HG03571 (cell line): ENCODE measurements around the gene AGPAT2.

Experiments
- ATAC-seq: cut with Tn5 transposase; IDR thresholded peaks from one replicate; pipeline ENCODE4 v1.9.1; 2021; ENCODE audit not compliant: unreplicated experiment

Gene AGPAT2

DNA sequence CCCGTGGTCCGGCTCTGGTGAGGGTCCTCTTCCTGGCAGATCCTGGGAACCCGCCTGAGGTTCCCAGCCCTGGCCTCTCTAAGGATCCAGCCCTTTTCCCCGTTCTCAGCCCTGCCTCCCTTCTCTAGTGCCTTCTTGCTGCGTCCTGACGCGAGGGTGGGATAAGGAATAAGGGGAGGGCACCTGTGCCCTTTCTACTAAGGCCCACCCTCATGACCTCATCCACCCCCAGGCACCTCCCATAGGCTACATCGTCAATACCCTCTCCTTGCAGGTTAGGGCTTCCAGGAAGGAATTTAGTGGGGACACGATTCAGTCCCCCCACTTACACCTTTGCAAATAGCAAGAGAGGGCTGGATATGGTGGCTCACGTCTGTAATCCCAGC is 14.4 kb upstream of the AGPAT2 start:
- ATAC-seq: no peak

DNA sequence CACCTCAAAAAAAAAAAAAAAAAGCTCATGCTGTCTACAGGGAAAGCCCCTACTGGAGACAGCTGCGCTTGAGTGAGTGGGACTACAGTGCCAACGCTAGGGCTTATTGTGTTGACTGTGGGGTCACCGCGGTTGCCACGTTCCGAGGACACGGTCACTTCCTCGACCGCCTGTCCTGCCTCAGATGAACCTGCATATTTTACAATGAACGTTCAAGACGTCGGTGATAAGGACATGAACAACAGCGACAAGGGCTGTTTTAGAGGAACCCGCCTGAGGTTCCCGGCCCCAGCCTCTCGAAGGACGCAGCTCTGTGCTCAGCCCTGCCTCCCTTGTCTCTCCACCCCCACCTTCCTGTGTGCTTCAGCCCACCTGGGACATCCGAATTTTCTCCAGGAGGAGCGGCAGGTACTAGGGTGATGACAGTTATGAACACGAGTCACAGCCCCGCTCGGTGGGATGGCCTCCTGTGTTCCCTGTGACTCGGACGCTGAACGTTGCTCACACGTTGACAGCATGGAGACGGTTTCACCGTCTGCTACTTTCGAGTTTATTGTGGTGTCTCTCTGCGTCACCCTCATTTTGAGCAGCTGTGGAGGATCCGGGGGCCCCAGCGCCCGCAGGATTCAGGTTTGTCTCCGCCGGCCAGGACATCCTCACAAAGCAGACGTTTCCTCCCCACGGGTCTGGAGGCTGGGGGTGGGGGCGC is 13.9 kb upstream of the AGPAT2 start:
- peak; percentile 49 for ATAC-seq

DNA sequence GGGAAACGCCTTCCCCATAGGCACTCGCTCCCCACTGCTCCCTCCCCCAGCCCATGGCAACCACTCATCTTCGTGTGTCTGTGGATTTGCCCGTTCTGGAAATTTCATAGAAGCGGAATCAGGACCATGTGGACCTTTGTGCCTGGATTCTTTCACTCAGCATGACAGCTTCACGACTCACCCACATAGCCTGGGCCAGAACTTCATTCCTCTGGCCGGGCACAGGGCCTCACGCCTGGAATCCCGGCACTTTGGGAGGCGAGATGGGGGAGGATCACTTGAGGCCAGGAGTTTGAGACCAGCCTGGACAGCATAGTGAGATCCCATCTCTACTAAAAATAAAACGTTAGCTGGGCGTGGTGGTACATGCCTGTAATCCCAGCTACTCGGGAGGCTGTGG is 13.0 kb upstream of the AGPAT2 start:
- ATAC-seq: no peak

DNA sequence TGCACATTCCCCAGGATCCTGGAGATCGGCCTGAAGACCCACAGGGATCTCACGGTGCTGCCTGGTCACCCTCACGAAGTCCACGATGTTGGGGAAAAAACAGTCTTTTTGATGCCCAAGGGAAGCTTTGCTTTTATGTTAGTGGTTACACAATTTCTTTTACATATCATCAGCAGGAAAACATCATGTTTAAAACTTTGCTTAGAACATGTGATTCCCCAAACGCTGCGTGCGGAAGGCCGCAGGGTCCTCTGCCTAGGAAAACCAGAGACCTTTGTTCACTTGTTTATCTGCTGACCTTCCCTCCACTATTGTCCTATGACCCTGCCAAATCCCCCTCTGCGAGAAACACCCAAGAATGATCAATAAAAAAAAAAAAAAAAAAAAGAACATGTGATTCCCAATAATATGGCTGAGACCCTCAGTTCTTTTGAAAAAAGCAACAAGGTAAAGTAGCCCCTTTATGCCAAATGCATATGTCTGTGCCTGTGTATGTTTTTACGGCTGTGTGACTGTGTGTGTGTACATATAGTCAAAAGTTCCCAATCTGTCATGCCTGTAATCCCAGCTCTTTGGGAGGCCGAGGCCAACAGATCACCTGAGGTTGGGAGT is 11.5 kb upstream of the AGPAT2 start:
- no peak for ATAC-seq

DNA sequence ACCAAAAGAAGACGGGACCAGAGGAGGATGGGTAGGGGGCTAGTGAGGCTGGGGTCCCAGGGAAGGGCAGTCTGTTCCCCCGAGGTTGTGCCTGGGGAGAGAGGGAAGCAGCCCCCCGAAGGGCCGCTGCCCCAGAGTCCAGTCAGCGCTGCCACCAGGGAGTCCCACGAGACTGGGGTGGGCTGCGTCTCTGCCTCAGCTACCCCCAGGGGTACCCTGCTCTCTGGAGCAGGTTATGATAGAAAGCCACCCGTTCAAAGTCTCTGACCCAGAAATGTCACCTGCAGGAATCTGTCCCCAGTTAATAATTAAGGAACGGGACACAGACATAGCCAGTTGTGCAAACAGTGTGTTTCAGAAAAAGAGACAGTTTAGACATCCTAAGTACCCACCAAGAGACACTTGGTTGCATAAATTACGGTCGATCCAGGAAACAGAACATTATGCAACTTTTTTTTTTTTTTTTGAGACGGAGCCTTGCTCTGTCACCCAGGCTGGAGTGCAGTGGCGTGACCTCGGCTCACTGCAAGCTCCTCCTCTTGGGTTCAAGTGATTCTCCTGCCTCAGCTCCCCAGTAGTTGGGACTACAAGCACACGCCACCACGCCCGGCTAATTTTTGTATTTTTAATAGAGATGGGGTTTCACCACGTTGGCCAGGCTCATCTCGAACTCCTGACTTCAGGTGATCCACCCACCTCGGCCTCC is 10.7 kb upstream of the AGPAT2 start:
- ATAC-seq: no peak

DNA sequence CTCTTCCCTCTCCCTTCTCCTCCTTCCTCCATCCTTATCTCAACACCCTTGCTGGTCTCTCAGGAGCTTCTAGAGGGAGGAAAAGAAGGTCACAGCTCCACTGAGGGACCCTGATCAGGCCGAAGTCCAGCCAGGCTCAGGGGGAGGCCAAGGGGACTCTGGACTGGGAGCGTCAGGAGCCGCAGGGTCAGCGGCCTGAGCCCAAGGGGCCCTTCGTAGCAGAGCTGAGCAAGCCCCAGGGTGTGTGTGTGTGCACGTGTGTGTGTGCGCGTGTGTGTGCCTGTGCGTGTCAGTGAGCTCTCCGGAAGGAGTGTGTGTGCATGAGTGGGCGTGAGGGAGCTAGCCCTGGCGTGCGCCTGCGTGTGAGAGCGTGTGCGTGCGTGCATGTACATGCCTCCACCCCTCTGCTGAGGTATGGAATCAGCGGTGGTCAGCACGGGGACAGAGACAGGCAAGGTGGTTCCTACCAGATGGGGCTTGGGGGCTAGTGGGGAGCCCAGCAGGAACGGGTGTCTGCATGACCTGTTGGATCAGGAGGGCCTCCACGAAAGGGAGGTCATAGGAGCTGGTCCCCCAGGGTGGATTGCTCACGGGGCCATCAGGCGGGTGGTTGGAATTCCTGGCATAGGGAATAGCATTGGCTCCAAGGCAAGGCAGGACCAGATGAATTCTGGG is 10.0 kb upstream of the AGPAT2 start:
- ATAC-seq: no peak

DNA sequence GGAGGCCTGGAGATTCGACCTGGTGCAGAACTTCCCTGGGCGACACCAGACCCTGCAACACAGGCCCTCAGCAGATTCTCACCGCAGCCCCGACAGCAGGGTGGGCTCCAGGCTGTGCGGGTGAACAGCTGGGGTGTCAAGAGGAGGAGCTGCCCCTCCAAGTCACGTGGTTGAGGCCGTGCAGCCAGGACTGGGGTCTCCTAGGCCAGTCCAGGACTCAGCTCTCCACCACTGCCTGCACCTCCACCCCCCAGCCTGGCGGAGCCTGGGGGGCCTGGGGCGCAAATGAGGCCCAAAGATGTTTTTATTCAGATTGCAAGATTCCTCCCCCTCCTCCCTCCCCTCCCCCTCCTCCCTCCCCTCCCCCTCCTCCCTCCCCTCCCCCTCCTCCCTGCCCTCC is 9.2 kb upstream of the AGPAT2 start:
- no peak for ATAC-seq

DNA sequence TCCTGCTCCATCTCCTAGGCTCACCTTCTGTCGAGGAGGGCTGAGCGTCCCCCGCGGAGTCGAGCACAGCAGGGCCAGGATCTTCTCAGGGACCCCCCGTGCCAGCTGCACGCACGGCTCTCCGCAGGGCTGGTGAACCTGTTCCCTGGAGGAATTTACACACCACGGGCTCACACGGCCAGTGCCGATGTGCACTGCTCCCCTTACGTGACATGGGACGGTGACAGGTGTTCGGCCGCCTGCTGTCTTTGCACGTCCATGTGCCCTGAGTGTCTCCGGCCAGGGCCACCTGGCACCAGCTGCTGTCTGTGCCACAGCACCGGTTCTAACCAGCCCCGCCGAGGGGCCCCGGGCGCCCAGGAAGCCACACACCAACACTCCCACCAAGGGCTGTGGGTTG is 8.7 kb upstream of the AGPAT2 start:
- ATAC-seq: no peak

DNA sequence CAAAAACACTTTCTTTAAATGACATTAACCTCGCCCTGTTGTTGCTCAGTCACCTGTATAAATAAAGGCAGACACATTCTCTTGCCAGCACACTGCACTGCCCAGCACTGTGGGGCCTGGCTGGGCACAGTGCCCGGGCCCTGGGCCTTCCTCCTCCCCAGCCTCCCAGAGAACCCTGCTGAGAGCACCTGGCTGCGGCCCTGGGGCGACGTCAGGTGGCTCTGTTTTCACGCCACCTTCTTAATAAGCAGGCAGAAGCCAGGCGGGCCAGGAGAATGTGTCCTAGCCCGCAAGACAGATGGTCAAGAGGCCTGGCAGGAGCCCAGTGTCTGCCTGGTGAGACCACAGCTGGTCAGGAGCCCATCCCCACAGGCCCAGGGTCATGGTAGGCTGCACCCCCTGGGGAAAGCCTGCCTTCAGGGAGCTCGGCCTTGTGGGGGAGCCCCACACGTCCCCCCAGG is 8.2 kb upstream of the AGPAT2 start:
- no peak for ATAC-seq

DNA sequence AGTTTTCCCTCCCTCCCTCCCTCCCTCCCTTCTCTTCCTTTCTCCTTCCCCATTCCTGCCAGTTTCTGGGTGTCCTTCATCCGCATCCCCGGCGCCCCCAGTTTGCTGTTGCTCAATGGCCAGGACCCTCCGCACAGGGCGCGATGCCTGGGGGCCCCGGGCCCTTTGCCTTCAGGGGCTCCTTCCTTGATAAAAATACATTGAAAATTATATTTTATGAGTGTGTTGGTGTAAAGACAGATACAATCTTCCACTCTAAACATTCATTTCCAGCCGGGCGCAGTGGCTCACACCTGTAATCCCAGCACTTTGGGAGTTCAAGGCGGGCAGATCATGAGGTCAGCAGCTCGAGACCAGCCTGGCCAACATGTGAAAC is 7.6 kb upstream of the AGPAT2 start:
- ATAC-seq: no peak

DNA sequence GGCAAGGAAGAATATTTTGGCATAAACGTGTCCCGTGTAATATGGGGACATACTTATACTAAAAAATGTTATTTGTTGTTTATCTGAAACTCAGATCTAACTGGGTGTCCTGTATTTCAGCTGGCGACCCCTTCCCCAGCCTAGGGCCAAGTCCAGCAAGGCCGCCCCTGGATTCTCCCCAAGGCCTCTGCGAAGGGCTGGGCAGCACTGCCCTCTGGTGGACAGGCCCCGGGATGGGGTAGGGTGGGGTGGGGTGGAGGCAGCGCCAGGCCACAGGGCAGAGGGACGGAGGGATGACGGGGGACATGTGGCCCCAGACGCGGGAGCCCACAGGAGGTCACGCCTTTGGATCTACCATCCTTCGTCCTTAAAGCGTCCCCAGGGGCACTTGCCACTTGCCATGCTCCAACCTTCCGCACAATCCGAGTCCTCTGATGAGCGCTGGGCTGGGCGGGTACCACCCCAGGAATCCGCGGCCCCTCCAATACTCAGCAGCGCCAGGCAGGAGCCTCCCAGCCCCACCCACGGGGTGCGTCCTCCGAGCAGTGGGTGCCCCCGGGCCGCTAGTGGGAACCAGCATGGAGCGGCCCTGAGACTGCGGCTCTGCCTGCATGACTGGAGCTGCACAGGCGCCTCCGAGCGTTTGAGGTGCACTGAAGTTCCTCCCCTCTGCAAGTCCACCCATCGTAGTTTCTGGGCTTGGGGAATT is 7.1 kb upstream of the AGPAT2 start:
- no peak for ATAC-seq

DNA sequence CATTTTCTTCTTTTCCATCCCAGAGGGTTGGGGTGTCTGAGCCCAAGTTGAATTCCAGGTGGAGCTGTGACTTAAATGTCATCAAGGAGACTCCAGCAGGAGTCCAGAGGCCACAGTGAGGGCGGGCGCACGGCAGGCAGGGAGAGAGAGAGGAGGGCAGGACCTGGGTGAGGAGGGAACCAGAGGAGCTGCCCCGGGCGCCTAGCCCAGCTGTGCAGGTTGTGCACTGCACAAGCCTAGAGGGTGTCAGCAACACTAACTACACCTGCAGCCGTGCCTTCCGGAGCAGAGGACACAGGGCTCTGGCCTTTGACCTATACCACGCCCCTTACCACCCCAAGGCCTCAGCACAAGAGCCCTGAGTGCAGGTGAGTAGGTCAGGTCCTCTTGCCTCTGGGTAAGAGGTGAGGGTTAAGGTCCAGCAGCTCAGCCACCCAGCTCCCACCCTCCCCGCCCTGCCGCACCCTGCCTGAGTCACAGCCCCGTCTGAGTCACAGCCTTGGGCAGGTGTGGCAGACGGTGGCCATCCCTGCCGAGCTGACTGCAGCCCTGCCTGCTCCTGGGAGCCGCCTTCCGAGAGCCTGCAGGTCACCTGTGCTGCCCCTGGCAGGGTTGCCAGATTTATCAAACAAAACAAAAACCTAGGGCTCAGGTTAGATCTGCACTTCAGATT is 6.4 kb upstream of the AGPAT2 start:
- no peak for ATAC-seq

DNA sequence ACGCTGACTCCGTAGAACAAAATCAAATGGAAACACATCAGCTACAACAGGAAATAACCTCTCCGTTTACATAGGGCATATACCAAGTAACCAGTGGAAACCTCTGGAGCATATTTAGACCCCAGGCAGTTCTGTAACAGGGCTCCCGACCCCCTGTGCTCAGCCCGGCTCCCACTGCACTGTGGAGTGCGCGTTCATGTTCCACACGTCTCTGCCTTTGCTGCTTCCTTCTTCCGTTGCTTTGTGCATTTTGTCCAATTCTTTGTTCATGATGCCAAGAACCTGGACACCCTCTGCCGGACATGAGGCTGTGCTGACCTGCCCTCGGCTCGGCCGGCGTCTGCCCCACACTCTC is 5.9 kb upstream of the AGPAT2 start:
- no peak for ATAC-seq

DNA sequence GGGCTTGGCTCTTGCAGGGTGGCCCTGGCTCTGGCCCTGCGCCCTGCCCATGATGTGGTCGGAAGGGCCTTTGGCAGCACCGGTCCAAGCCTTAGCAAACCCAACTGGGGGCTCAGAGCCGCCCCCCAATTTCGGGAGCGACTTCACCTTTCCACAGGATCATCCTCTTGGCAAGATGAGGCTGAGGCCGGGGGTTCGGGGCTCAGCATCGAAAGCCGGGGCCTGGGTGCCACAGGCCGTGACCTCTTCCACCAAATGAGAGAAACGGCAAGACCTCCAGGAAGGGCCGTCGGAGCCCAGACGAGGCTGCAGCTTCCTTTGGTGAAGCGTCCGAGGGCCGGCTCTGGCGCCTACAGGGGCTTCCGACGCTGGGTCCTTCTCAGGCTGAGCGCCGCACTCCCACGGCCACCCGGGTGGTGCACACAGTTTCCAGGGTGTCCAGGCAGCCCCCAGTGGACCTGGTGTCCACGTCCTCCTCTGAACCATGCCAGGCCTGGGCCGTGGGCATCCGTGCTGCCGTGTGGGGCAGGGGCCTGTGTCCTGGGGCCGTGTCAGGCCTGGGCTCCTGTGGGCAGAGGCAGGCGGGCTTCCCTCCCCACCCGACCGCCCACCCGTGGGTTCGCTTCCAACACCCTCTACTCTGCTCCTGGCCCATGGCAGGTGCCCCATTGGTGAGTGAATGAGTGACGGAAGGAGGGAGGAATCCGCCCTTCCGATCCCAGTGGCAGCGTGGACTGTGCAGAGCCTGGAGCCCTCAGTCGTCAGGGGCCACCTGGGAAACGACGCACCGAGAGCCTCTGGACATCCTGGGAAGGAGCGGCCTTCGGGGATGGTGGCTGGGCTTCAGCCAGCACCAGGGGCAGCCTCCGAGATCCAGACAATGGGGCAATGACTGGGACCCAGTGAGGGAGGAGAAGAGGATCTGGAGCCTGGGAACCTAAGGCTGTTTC is 5.2 kb upstream of the AGPAT2 start:
- no peak for ATAC-seq

DNA sequence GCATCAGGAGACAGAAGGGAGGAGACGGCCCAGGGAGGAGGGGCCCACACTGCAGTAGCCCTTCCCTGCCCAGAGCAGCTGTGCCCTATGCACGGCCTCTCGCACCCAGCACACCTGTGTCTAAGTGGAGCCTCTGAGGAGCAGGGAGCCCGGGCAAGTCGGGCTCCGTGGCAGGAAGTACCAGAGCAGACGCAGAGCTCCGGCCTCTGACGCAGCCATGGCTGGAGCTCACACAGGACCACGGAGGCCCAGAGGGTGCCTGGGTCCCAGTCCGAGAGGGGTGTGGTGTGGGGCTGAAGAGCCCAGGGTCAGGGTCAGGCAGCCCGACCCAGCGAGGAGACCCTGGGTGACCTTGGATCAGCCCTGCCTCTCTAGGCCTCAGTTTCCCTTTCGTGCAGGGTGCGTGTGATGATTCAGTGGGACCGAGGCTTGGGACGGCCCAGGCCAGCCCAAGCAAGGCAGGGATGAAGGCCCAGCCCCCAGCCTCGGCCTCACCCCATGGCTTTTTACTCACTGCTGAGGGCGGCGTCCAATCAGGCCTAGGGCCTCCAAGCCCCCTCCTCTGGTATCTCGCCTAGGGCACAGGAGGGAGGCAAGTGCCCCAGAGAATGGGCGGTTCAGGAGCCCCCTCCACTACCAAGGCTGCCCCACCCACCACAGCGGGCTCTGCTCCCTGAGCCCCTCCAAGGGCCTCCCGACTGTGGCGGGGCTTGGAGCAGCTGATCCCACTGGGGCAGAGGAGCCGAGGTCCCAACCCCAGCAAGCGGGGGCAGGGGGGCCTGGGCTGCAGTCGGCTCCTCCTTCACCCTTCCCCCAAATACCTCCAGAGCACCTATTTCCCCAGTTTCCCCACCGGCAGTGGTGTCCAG is 4.3 kb upstream of the AGPAT2 start:
- no peak for ATAC-seq

DNA sequence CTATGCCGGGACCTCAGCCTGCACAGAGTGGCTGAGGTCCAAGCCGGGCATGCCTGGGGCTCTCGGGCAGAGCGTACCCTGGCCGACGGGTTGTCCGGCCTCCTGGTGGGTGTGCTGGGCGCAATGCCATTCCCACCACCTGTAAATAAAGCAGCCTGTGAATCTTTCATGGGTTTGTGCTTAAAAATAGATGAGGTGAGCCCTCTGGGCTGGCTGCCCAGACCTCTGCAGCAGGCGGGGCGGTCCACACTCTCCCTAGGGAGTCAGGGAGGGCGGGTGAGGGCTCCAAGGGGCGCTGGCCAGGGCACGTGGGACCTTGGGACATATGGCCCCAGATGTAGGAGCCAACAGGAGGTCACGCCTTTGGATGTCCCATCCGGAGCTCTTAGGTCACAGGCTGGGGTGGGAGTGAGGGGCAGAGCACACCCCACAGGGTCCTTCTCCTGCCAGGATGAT is 3.6 kb upstream of the AGPAT2 start:
- no peak for ATAC-seq

DNA sequence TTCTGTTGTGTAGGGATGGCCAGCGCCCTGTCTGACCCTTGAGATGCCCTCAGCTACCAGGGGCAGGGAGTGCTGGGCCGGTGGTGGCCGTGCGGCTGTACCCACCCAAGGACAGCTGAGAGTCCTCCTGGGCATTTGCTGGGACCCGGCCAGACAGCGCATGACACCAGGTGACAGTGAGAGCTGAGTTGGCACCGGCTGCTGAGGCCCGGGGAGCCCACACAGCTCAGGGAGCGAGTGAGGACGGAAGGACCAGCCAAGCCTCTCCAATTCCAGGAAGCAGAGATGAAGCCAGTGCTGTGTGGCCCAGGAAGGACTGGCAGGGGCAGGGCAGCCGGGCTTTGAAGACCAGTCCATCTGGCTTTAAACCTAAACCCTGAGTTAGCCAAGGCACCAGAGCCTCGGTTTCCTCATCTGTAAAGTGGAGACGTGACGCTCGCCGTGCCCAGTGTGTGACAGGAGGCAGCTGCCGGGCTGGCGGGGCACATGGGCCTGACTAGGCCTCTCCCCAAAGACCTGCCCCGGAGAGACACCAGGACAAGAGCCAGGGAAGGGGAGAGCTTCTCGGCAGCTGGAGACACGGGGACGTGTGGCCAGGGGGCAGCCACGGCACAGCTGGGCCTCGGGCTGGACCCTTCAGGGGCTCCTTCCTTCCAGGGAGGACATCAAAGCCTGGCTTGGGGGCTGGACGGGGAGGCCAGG is 3.0 kb upstream of the AGPAT2 start:
- no peak for ATAC-seq

DNA sequence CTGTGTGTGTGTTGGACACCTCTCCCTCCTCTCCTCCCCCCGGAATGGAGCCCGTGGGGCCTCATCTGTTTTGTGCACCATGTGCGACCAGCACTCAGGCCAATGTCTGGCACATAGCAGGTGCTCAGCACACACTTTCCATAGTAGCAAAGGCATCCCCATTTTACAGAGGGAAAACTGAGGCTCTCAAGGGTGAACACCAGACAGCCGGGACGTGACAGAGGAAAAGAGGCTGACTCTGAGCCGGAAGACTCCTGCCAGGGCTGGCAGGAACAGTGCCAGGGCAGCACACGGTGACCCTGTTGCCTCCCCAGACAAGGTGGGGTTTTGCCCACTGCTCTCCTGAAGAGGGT is 1.8 kb upstream of the AGPAT2 start:
- ATAC-seq: no peak
